Endodermal cell (in vitro differentiated cells): ENCODE results near the gene ABRAXAS1. TPM values are rescaled to one million over a fixed set of nuclear protein-coding genes. Genes with fewer than 3 reads are reported as not detected.

Source experiments
- DNase-seq: peaks from one replicate; pipeline ENCODE4 v3.0.0-alpha.2; 2017
- H3K27ac ChIP-seq: 2 replicates; pipeline ENCODE4 v1.5.1; 2013; ENCODE audit warnings: mild to moderate bottlenecking, low read depth, low read length, moderate library complexity
- H3K27me3 ChIP-seq: 2 replicates; pipeline ENCODE4 v1.6.1; 2013; ENCODE audit warnings: mild to moderate bottlenecking, low read length, moderate library complexity; ENCODE audit not compliant: insufficient read depth, control insufficient read depth, poor library complexity, severe bottlenecking
- H3K36me3 ChIP-seq: 2 replicates; pipeline ENCODE4 v1.7.0; 2013; ENCODE audit warnings: mild to moderate bottlenecking, low read length, moderate library complexity; ENCODE audit not compliant: control insufficient read depth, insufficient read depth
- H3K4me1 ChIP-seq: one replicate; pipeline ENCODE4 v1.7.0; 2013; ENCODE audit warnings: low read length; ENCODE audit not compliant: control insufficient read depth, insufficient read depth
- H3K4me3 ChIP-seq: 2 replicates; pipeline ENCODE4 v1.5.1; 2013; ENCODE audit warnings: mild to moderate bottlenecking, low read length, moderate library complexity
- H3K9ac ChIP-seq: 2 replicates; pipeline ENCODE4 v1.6.1; 2013; ENCODE audit warnings: mild to moderate bottlenecking, low read length, moderate library complexity; ENCODE audit not compliant: poor library complexity, severe bottlenecking; ENCODE audit errors: extremely low read depth
- H3K9me3 ChIP-seq: 2 replicates; pipeline ENCODE4 v1.6.1; 2013; ENCODE audit warnings: mild to moderate bottlenecking, low read length, moderate library complexity; ENCODE audit not compliant: control insufficient read depth
- H3K27ac Mint-ChIP-seq: 2 replicates; pipeline ENCODE4 v1.8.0; 2020; ENCODE audit warnings: mixed read lengths
- H3K27me3 Mint-ChIP-seq: 2 replicates; pipeline ENCODE4 v1.8.0; 2021; ENCODE audit warnings: mild to moderate bottlenecking, mixed read lengths; ENCODE audit not compliant: insufficient read depth
- H3K36me3 Mint-ChIP-seq: 2 replicates; pipeline ENCODE4 v1.8.0; 2020; ENCODE audit warnings: low read depth, mixed read lengths
- H3K4me1 Mint-ChIP-seq: 2 replicates; pipeline ENCODE4 v1.8.0; 2020; ENCODE audit warnings: mixed read lengths
- H3K4me3 Mint-ChIP-seq: 2 replicates; pipeline ENCODE4 v1.8.0; 2020; ENCODE audit warnings: mild to moderate bottlenecking, moderate library complexity, mixed read lengths
- H3K9me3 Mint-ChIP-seq: 2 replicates; pipeline ENCODE4 v1.8.0; 2020; ENCODE audit warnings: mild to moderate bottlenecking, mixed read lengths
- WGBS, 2 experiments: methylation state at CpG; one replicate each; pipeline versions ENCODE4 v1.1.5 to v1.1.7; 2013; ENCODE audit warnings: missing lambda C conversion rate in 2 of 2, mixed read lengths in 1 of 2; ENCODE audit not compliant: insufficient coverage in 1 of 2, insufficient read length in 1 of 2; 5-methylcytosine and 5-hydroxymethylcytosine counted together
- total RNA-seq, 2 donors: library from RNA; stranded (reverse); fragmentation: NEBNext Ultra II Directional in 1 of 2; extraction: Animal tissue kit (Norgen Biotek cat#: 25700) in 1 of 2; gene quantifications; 2 replicates in 1 of 2; 3 replicates in 1 of 2; pipeline ENCODE4 v1.2.1, GENCODE V29; 2021
- TF ChIP-seq, protein P1 (sequence below): fragments of 200-600 bp; sonication (generic); conservative IDR thresholded peaks from 2 replicates; pipeline ENCODE4 v1.5.0; 2021; ENCODE audit warnings: antibody characterized with exemption, mild to moderate bottlenecking

The ABRAXAS1 gene
- total RNA-seq, 2 donors from 2014 or later: 26.0 to 26.6 TPM

DNA sequence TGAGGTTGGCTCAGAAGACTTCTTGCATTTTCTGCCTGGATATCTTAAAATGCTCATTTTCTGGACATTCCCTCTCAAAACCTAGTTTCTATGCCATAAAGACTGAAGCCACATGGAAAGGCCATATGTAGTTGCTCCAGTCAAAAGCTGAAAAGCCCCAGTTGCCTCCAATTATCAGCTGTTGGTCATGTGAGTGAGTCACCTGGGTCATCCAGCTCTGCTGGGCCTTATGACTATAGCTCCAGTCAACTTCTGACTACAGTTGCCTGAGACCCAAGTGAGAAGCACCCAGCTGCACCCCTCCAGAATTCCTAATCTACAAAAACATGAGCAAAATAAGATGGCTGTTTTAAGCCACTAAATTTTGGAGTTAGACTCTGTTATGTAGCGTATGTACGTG lies 71.2 kb downstream of the ABRAXAS1 start:
- Mint-ChIP-seq H3K27me3 (no peaks in the 10 kb centered on the region), H3K4me3 (no peak overlapping the region), H3K27ac (no peak overlapping the region), H3K9me3 (no peaks in the 10 kb centered on the region), H3K4me1 (no peaks in the 10 kb centered on the region), H3K36me3 (no peaks in the 10 kb centered on the region)
- no peak overlapping the region for H3K4me3 ChIP-seq
- TF ChIP-seq, protein P1, sequence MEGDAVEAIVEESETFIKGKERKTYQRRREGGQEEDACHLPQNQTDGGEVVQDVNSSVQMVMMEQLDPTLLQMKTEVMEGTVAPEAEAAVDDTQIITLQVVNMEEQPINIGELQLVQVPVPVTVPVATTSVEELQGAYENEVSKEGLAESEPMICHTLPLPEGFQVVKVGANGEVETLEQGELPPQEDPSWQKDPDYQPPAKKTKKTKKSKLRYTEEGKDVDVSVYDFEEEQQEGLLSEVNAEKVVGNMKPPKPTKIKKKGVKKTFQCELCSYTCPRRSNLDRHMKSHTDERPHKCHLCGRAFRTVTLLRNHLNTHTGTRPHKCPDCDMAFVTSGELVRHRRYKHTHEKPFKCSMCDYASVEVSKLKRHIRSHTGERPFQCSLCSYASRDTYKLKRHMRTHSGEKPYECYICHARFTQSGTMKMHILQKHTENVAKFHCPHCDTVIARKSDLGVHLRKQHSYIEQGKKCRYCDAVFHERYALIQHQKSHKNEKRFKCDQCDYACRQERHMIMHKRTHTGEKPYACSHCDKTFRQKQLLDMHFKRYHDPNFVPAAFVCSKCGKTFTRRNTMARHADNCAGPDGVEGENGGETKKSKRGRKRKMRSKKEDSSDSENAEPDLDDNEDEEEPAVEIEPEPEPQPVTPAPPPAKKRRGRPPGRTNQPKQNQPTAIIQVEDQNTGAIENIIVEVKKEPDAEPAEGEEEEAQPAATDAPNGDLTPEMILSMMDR: no peak
- H3K27me3 ChIP-seq: no peaks in the 10 kb centered on the region
- H3K27ac ChIP-seq: no peak overlapping the region
- no peaks in the 10 kb centered on the region for H3K9me3 ChIP-seq
- DNase-seq: no peak
- H3K36me3 ChIP-seq: peaks cover 5% of the 10 kb centered on the region
- no peaks in the 10 kb centered on the region for H3K4me1 ChIP-seq
- WGBS, 2 experiments: 88% methylated on average over 2 of the region's 2 CpGs; no CpG with 5 or more reads in 1 of the 2 experiments
- H3K9ac ChIP-seq: no peak overlapping the region

Other genes starting within 250 kb of the ABRAXAS1 start
- 10 to 100 TPM; 17.7 to 18.4 TPM for gene COQ2, start 200.3 kb downstream of the ABRAXAS1 start, total RNA-seq
- 1 to 10 TPM; 1.1 to 2.7 TPM for gene HPSE, start 150.3 kb downstream of the ABRAXAS1 start, total RNA-seq
- gene HELQ, start 29.3 kb downstream of the ABRAXAS1 start, total RNA-seq: 10 to 100 TPM; 13.8 to 14.5 TPM
- gene MRPS18C, start 29.0 kb downstream of the ABRAXAS1 start, total RNA-seq: 10 to 100 TPM; 62.3 to 63.0 TPM
- 1 to 10 TPM in 1 of 2 donors, under 1 TPM in 1; 0.33 to 2.0 TPM for gene GPAT3, start 51.0 kb upstream of the ABRAXAS1 start, total RNA-seq